GM18951 (cell line): ENCODE measurements around the gene MYO15B.

ENCODE experiments used
- POLR2A ChIP-seq: IDR thresholded peaks from 4 replicates; pipeline ENCODE4 v1.6.1; 2011; ENCODE audit warnings: mild to moderate bottlenecking; ENCODE audit not compliant: insufficient read length, insufficient read depth; ENCODE audit errors: extremely low read depth
- in situ Hi-C: fragments of 300-500 bp; cut with MboI; formaldehyde crosslinking; loops from one replicate; pipeline ENCODE4 v1.12.0; 2022; ENCODE audit warnings: low sequenced_read_pairs, mixed read lengths, inconsistent platforms; ENCODE audit not compliant: unreplicated experiment

Gene MYO15B

GRCh38 chr17:75611851-75612429 is 24.3 kb downstream of the MYO15B start:
- in situ Hi-C loops = loop anchor here (10.0 kb wide), 1 partner anchor 133 kb away; no protein-coding TSS in a partner anchor
- no peak for TF ChIP-seq POLR2A

- no peak for TF ChIP-seq POLR2A
- in situ Hi-C loops = loop anchor here (10.0 kb wide), 1 partner anchor 132 kb away; no protein-coding TSS in a partner anchor
Measured at GRCh38 chr17:75612906-75613626, 25.5 kb downstream of the MYO15B start.

- no peak for TF ChIP-seq POLR2A
- in situ Hi-C loops = loop anchor here (10.0 kb wide), 1 partner anchor 131 kb away; no protein-coding TSS in a partner anchor
Measured at GRCh38 chr17:75614006-75614405, 26.4 kb downstream of the MYO15B start.

- TF ChIP-seq POLR2A = no peak
- in situ Hi-C loops = loop anchor here (10.0 kb wide), 1 partner anchor 130 kb away; no protein-coding TSS in a partner anchor
Measured at GRCh38 chr17:75614556-75615270, 27.1 kb downstream of the MYO15B start.

GRCh38 chr17:75615301-75615700 is 27.7 kb downstream of the MYO15B start:
- in situ Hi-C loops = loop anchor here (10.0 kb wide), 1 partner anchor 130 kb away; no protein-coding TSS in a partner anchor
- no peak for TF ChIP-seq POLR2A

- in situ Hi-C loops = loop anchor here (10.0 kb wide), 1 partner anchor 128 kb away; no protein-coding TSS in a partner anchor
- no peak for TF ChIP-seq POLR2A
Measured at GRCh38 chr17:75616521-75617122, 29.0 kb downstream of the MYO15B start.

- no peak for TF ChIP-seq POLR2A
- in situ Hi-C loops = loop anchor here (10.0 kb wide), 1 partner anchor 128 kb away; no protein-coding TSS in a partner anchor
Measured at GRCh38 chr17:75617218-75617617, 29.6 kb downstream of the MYO15B start.

GRCh38 chr17:75617675-75618074 is 30.1 kb downstream of the MYO15B start:
- in situ Hi-C loops = loop anchor here (10.0 kb wide), 1 partner anchor 127 kb away; no protein-coding TSS in a partner anchor
- no peak for TF ChIP-seq POLR2A

GRCh38 chr17:75619506-75620431 is 32.2 kb downstream of the MYO15B start:
- TF ChIP-seq POLR2A = no peak
- in situ Hi-C loops = loop anchor here (10.0 kb wide), 1 partner anchor 125 kb away; no protein-coding TSS in a partner anchor

- TF ChIP-seq POLR2A = no peak
- in situ Hi-C loops = no loop called here
Measured at GRCh38 chr17:75621489-75621888, 33.9 kb downstream of the MYO15B start.

GRCh38 chr17:75622076-75622475 is 34.5 kb downstream of the MYO15B start:
- in situ Hi-C loops = no loop called here
- TF ChIP-seq POLR2A = no peak

- in situ Hi-C loops = no loop called here
- no peak for TF ChIP-seq POLR2A
Measured at GRCh38 chr17:75622771-75623273, 35.2 kb downstream of the MYO15B start.
